ENCODE data around the gene WIZ. TPM values are rescaled to one million over a fixed set of nuclear protein-coding genes. Genes with fewer than 3 reads are reported as not detected.

WIZ gene
- total RNA-seq, 2 donors from 2014 or later: 27.3 to 46.3 TPM

GRCh38 chr19:15456871-15457700 lies 7.3 kb upstream of the WIZ start:
- Mint-ChIP-seq H3K36me3 (peaks cover 14% of the 10 kb centered on the region), H3K27me3 (no peaks in the 10 kb centered on the region), H3K4me1 (ENCODE audit: low read depth in 2 of 2) (peaks cover 25 to 26% of the 10 kb centered on the region in 2 donors), H3K27ac (no peak overlapping the region), H3K4me3 (no peak overlapping the region), H3K9me3 (no peaks in the 10 kb centered on the region)
- DNase-seq (ENCODE audit: low spot score) (no peak), ATAC-seq (peak in 1 of 2 donors; percentile 35)

- no peak overlapping the region for H3K27ac Mint-ChIP-seq
- H3K4me3 Mint-ChIP-seq: no peak overlapping the region
- peaks cover 14% of the 10 kb centered on the region for H3K36me3 Mint-ChIP-seq
- H3K9me3 Mint-ChIP-seq: no peaks in the 10 kb centered on the region
- no peak for DNase-seq (ENCODE audit: low spot score)
- peaks cover 21 to 23% of the 10 kb centered on the region in 2 donors for H3K4me1 Mint-ChIP-seq (ENCODE audit: low read depth in 2 of 2)
- H3K27me3 Mint-ChIP-seq: no peaks in the 10 kb centered on the region
- ATAC-seq: no peak
Measured at GRCh38 chr19:15456441-15456840, 6.7 kb upstream of the WIZ start.

GRCh38 chr19:15455996-15456395 lies 6.2 kb upstream of the WIZ start:
- H3K36me3 Mint-ChIP-seq: peaks cover 19% of the 10 kb centered on the region
- DNase-seq (ENCODE audit: low spot score): no peak
- H3K27me3 Mint-ChIP-seq: no peaks in the 10 kb centered on the region
- ATAC-seq: no peak
- no peak overlapping the region for H3K4me3 Mint-ChIP-seq
- H3K4me1 Mint-ChIP-seq (ENCODE audit: low read depth in 2 of 2): peaks cover 25 to 27% of the 10 kb centered on the region in 2 donors
- H3K9me3 Mint-ChIP-seq: no peaks in the 10 kb centered on the region
- no peak overlapping the region for H3K27ac Mint-ChIP-seq

GRCh38 chr19:15453906-15454860 lies 4.4 kb upstream of the WIZ start:
- H3K36me3 Mint-ChIP-seq: peaks cover 26% of the 10 kb centered on the region
- no peak overlapping the region for H3K4me3 Mint-ChIP-seq
- no peak for ATAC-seq
- no peaks in the 10 kb centered on the region for H3K27me3 Mint-ChIP-seq
- peak overlapping the region; percentile 17 to 36 for H3K27ac Mint-ChIP-seq
- no peak for DNase-seq (ENCODE audit: low spot score)
- peaks cover 30 to 31% of the 10 kb centered on the region in 2 donors for H3K4me1 Mint-ChIP-seq (ENCODE audit: low read depth in 2 of 2)
- H3K9me3 Mint-ChIP-seq: peaks cover 3% of the 10 kb centered on the region

GRCh38 chr19:15453091-15453578 lies 3.4 kb upstream of the WIZ start:
- Mint-ChIP-seq H3K27ac (no peak overlapping the region), H3K36me3 (peaks cover 26% of the 10 kb centered on the region), H3K9me3 (peaks cover 3% of the 10 kb centered on the region), H3K4me1 (ENCODE audit: low read depth in 2 of 2) (peaks cover 37% of the 10 kb centered on the region in 2 donors), H3K27me3 (no peaks in the 10 kb centered on the region), H3K4me3 (no peak overlapping the region)
- ATAC-seq: no peak
- no peak for DNase-seq (ENCODE audit: low spot score)

- ATAC-seq: no peak
Measured at GRCh38 chr19:15452111-15453047, 2.6 kb upstream of the WIZ start.

GRCh38 chr19:15450528-15450890 lies 753 bp upstream of the WIZ start:
- ATAC-seq (no peak), DNase-seq (ENCODE audit: low spot score) (no peak)
- Mint-ChIP-seq H3K27me3 (no peaks in the 10 kb centered on the region), H3K4me3 (peak overlapping the region; percentile 78), H3K36me3 (peaks cover 26% of the 10 kb centered on the region), H3K9me3 (peaks cover 3% of the 10 kb centered on the region), H3K27ac (peak overlapping the region; percentile 48 to 76), H3K4me1 (ENCODE audit: low read depth in 2 of 2) (peaks cover 37 to 43% of the 10 kb centered on the region in 2 donors)

More at GRCh38 chr19:15452111-15453047, 2.6 kb upstream of the WIZ start:
- Mint-ChIP-seq H3K9me3 (peaks cover 3% of the 10 kb centered on the region), H3K27ac (peak overlapping the region in 1 of 2 donors; percentile 48), H3K4me1 (ENCODE audit: low read depth in 2 of 2) (peaks cover 37 to 39% of the 10 kb centered on the region in 2 donors), H3K4me3 (no peak overlapping the region), H3K36me3 (peaks cover 26% of the 10 kb centered on the region), H3K27me3 (no peaks in the 10 kb centered on the region)
- no peak for DNase-seq (ENCODE audit: low spot score)

GRCh38 chr19:15448778-15449619 lies 757 bp downstream of the WIZ start:
- H3K4me1 Mint-ChIP-seq (ENCODE audit: low read depth in 2 of 2): peaks cover 28 to 33% of the 10 kb centered on the region in 2 donors
- H3K27ac Mint-ChIP-seq: peak overlapping the region in 1 of 2 donors; percentile 57
- DNase-seq (ENCODE audit: low spot score): no peak
- peak overlapping the region; percentile 55 for H3K4me3 Mint-ChIP-seq
- H3K9me3 Mint-ChIP-seq: peaks cover 3% of the 10 kb centered on the region
- no peak for ATAC-seq
- peaks cover 19% of the 10 kb centered on the region for H3K36me3 Mint-ChIP-seq
- no peaks in the 10 kb centered on the region for H3K27me3 Mint-ChIP-seq

- DNase-seq (ENCODE audit: low spot score) (no peak), ATAC-seq (no peak)
- no peaks in the 10 kb centered on the region for H3K27me3 Mint-ChIP-seq
- H3K36me3 Mint-ChIP-seq: peaks cover 12% of the 10 kb centered on the region
- peak overlapping the region; percentile 55 for H3K4me3 Mint-ChIP-seq
- peak overlapping the region in 1 of 2 donors; percentile 57 for H3K27ac Mint-ChIP-seq
- H3K9me3 Mint-ChIP-seq: peaks cover 3% of the 10 kb centered on the region
- peaks cover 23 to 28% of the 10 kb centered on the region in 2 donors for H3K4me1 Mint-ChIP-seq (ENCODE audit: low read depth in 2 of 2)
Measured at GRCh38 chr19:15448044-15448777, 1.5 kb downstream of the WIZ start.

- peaks cover 3% of the 10 kb centered on the region for H3K9me3 Mint-ChIP-seq
- H3K4me1 Mint-ChIP-seq (ENCODE audit: low read depth in 2 of 2): peaks cover 23 to 27% of the 10 kb centered on the region in 2 donors
- H3K36me3 Mint-ChIP-seq: peaks cover 12% of the 10 kb centered on the region
- no peak for ATAC-seq
- H3K4me3 Mint-ChIP-seq: no peak overlapping the region
- H3K27ac Mint-ChIP-seq: no peak overlapping the region
- H3K27me3 Mint-ChIP-seq: no peaks in the 10 kb centered on the region
- DNase-seq (ENCODE audit: low spot score): no peak
Measured at GRCh38 chr19:15447057-15447456, 2.7 kb downstream of the WIZ start.

GRCh38 chr19:15445807-15446376 lies 3.9 kb downstream of the WIZ start:
- ATAC-seq: no peak
- no peaks in the 10 kb centered on the region for H3K27me3 Mint-ChIP-seq
- peaks cover 7% of the 10 kb centered on the region for H3K36me3 Mint-ChIP-seq
- no peak overlapping the region for H3K27ac Mint-ChIP-seq
- peaks cover 3% of the 10 kb centered on the region for H3K9me3 Mint-ChIP-seq
- no peak overlapping the region for H3K4me3 Mint-ChIP-seq
- no peak for DNase-seq (ENCODE audit: low spot score)
- peaks cover 17 to 20% of the 10 kb centered on the region in 2 donors for H3K4me1 Mint-ChIP-seq (ENCODE audit: low read depth in 2 of 2)
